GM23338 (cell line): ENCODE measurements around the gene ADAMTS14. TPM values are rescaled to one million over a fixed set of nuclear protein-coding genes. Genes with fewer than 3 reads are reported as not detected.

Experiments used
- ATAC-seq: fragments of 200-7000 bp; cut with Tn5 transposase; 3 replicates; pipeline ENCODE4 v1.9.1; 2020
- DNase-seq: peaks from one replicate; pipeline ENCODE4 v3.0.0-alpha.2; 2015; ENCODE audit warnings: low spot score
- H2AFZ ChIP-seq: fragments of 200-600 bp; sonication (generic); 2 replicates; pipeline ENCODE4 v1.8.0; 2016; ENCODE audit warnings: antibody characterized with exemption, mild to moderate bottlenecking, moderate library complexity
- H3F3A ChIP-seq: fragments of 200-600 bp; sonication (generic); replicated peaks from 2 replicates; pipeline ENCODE4 v1.8.0; 2017; ENCODE audit warnings: antibody characterized with exemption, mixed run types, low read depth
- H3K27ac ChIP-seq: fragments of 200-600 bp; sonication (generic); 2 replicates; pipeline ENCODE4 v1.6.1; 2016; ENCODE audit warnings: low read depth
- H3K27me3 ChIP-seq: fragments of 200-600 bp; sonication (generic); 2 replicates; pipeline ENCODE4 v1.8.0; 2016; ENCODE audit warnings: mild to moderate bottlenecking, mixed run types, moderate library complexity; ENCODE audit not compliant: insufficient read depth
- H3K36me3 ChIP-seq: fragments of 200-600 bp; sonication (generic); 2 replicates; pipeline ENCODE4 v1.8.0; 2016; ENCODE audit warnings: mild to moderate bottlenecking; ENCODE audit not compliant: insufficient read depth
- H3K4me1 ChIP-seq: fragments of 200-600 bp; sonication (generic); 2 replicates; pipeline ENCODE4 v1.8.0; 2016; ENCODE audit warnings: mild to moderate bottlenecking, moderate library complexity; ENCODE audit not compliant: insufficient read depth
- H3K4me2 ChIP-seq: fragments of 200-600 bp; sonication (generic); 2 replicates; pipeline ENCODE4 v1.7.1; 2017; ENCODE audit warnings: mixed run types
- H3K4me3 ChIP-seq: fragments of 200-600 bp; sonication (generic); 2 replicates; pipeline ENCODE4 v1.6.1; 2016; ENCODE audit warnings: mixed run types
- H3K79me2 ChIP-seq: fragments of 200-600 bp; sonication (generic); replicated peaks from 2 replicates; pipeline ENCODE4 v1.8.0; 2017; ENCODE audit warnings: mild to moderate bottlenecking; ENCODE audit not compliant: insufficient read depth
- H3K9me2 ChIP-seq: fragments of 200-600 bp; sonication (generic); 2 replicates; pipeline ENCODE4 v1.8.0; 2017; ENCODE audit not compliant: insufficient read depth
- H4K20me1 ChIP-seq: fragments of 200-600 bp; sonication (generic); replicated peaks from 2 replicates; pipeline ENCODE4 v1.8.0; 2017; ENCODE audit warnings: mild to moderate bottlenecking; ENCODE audit not compliant: insufficient read depth
- H3K27ac Mint-ChIP-seq: 2 replicates; pipeline ENCODE4 v1.8.0; 2020; ENCODE audit warnings: inconsistent platforms, mild to moderate bottlenecking, moderate library complexity, mixed read lengths
- H3K27me3 Mint-ChIP-seq: 3 replicates; pipeline ENCODE4 v1.8.0; 2022; ENCODE audit warnings: low read depth, mild to moderate bottlenecking, moderate library complexity, mixed read lengths, inconsistent platforms; ENCODE audit not compliant: insufficient read depth, poor library complexity
- H3K36me3 Mint-ChIP-seq: 3 replicates; pipeline ENCODE4 v1.8.0; 2021; ENCODE audit warnings: low read depth, mild to moderate bottlenecking, inconsistent platforms, moderate library complexity, mixed read lengths
- H3K4me1 Mint-ChIP-seq: 3 replicates; pipeline ENCODE4 v1.8.0; 2020; ENCODE audit warnings: mild to moderate bottlenecking, inconsistent platforms, mixed read lengths
- H3K4me3 Mint-ChIP-seq: 3 replicates; pipeline ENCODE4 v1.8.0; 2021; ENCODE audit warnings: moderate library complexity, mild to moderate bottlenecking, inconsistent platforms, mixed read lengths
- H3K9me3 Mint-ChIP-seq: 3 replicates; pipeline ENCODE4 v1.8.0; 2020; ENCODE audit warnings: moderate library complexity, mild to moderate bottlenecking, inconsistent platforms, mixed read lengths
- CREB1 ChIP-seq: fragments of 250-450 bp; sonication (Bioruptor Pico); IDR thresholded peaks from 2 replicates; pipeline ENCODE4 v1.5.0; 2020; ENCODE audit warnings: low read depth, mild to moderate bottlenecking, moderate library complexity
- ETS1 ChIP-seq: IDR thresholded peaks from 2 replicates; pipeline ENCODE4 v1.6.1; 2016; ENCODE audit warnings: antibody characterized with exemption
- EZH2 ChIP-seq: fragments of 200-600 bp; sonication (generic); IDR thresholded peaks from one replicate; pipeline ENCODE4 v1.8.0; 2017; ENCODE audit warnings: antibody characterized with exemption, mild to moderate bottlenecking, low read depth; ENCODE audit not compliant: unreplicated experiment
- EZH2phosphoT487 ChIP-seq: fragments of 200-600 bp; sonication (generic); IDR thresholded peaks from one replicate; pipeline ENCODE4 v1.8.1; 2018; ENCODE audit warnings: antibody characterized with exemption; ENCODE audit not compliant: unreplicated experiment
- JUNB ChIP-seq: IDR thresholded peaks from one replicate; pipeline ENCODE4 v1.6.1; 2016; ENCODE audit warnings: antibody characterized with exemption; ENCODE audit not compliant: unreplicated experiment
- NANOG ChIP-seq: IDR thresholded peaks from 2 replicates; pipeline ENCODE4 v1.6.1; 2016; ENCODE audit warnings: antibody characterized with exemption, borderline replicate concordance
- POLR2AphosphoS5 ChIP-seq: IDR thresholded peaks from 2 replicates; pipeline ENCODE4 v1.6.1; 2016; ENCODE audit warnings: antibody characterized with exemption, low read depth
- STAT1 ChIP-seq: IDR thresholded peaks from one replicate; pipeline ENCODE4 v1.6.1; 2016; ENCODE audit warnings: antibody characterized with exemption; ENCODE audit not compliant: unreplicated experiment
- ZNF114 ChIP-seq: fragments of 250-450 bp; sonication (Bioruptor Pico); IDR thresholded peaks from 2 replicates; pipeline ENCODE4 v1.5.0; 2020; ENCODE audit warnings: mild to moderate bottlenecking, moderate library complexity
- ZNF331 ChIP-seq: fragments of 250-450 bp; sonication (Bioruptor Pico); IDR thresholded peaks from 2 replicates; pipeline ENCODE4 v1.5.0; 2020; ENCODE audit warnings: low read depth, mild to moderate bottlenecking, moderate library complexity
- polyA plus RNA-seq: library from polyadenylated mRNA; unstranded; fragments of >200 nt; fragmentation: Nextera tagmentation; extraction: Ambion mirVana; gene quantifications from 2 replicates; pipeline ENCODE4 v1.2.1, GENCODE V29; 2016
- total RNA-seq: library from RNA; depleted of rRNA; stranded (reverse); fragments of >200 nt; shearing (Covaris generic); gene quantifications from 2 replicates; pipeline ENCODE4 v1.2.3, GENCODE V29; 2014
- TF ChIP-seq, protein P1 (sequence below), 2 experiments: fragments of 200-600 bp in 1 of 2; sonication (generic) in 1 of 2; conservative IDR thresholded peaks; 2 replicates each; pipeline versions ENCODE4 v1.5.1 to v1.6.1; 2016 to 2017; ENCODE audit warnings: antibody characterized with exemption in 2 of 2, low read depth in 2 of 2, mild to moderate bottlenecking in 2 of 2, moderate library complexity in 1 of 2
- TF ChIP-seq, protein P2 (sequence below): fragments of 250-450 bp; sonication (Bioruptor Pico); IDR thresholded peaks from 2 replicates; pipeline ENCODE4 v1.5.0; 2020; ENCODE audit warnings: mild to moderate bottlenecking, moderate library complexity
- TF ChIP-seq, protein P3 (sequence below): IDR thresholded peaks from one replicate; pipeline ENCODE4 v1.6.1; 2018; ENCODE audit warnings: antibody characterized with exemption; ENCODE audit not compliant: unreplicated experiment

The ADAMTS14 gene
- total and polyA plus RNA-seq, 2 experiments from 2014 or later: 1.9 to 2.1 TPM

- Histone ChIP-seq H3K36me3 (no peaks in the 10 kb centered on the region), H3K4me1 (peaks cover 13% of the 10 kb centered on the region), H3F3A (no peaks in the 10 kb centered on the region), H2AFZ (no peak overlapping the region), H3K4me2 (no peak overlapping the region), H4K20me1 (no peaks in the 10 kb centered on the region), H3K27ac (no peak overlapping the region), H3K79me2 (no peaks in the 10 kb centered on the region), H3K9me2 (peaks cover 19% of the 10 kb centered on the region), H3K4me3 (no peak overlapping the region), H3K27me3 (no peaks in the 10 kb centered on the region)
- Mint-ChIP-seq H3K4me3 (no peak overlapping the region), H3K9me3 (no peaks in the 10 kb centered on the region), H3K36me3 (no peaks in the 10 kb centered on the region), H3K27me3 (peaks cover 10% of the 10 kb centered on the region), H3K27ac (no peak overlapping the region), H3K4me1 (peaks cover 15% of the 10 kb centered on the region)
- no peak for TF ChIP-seq CREB1 (CRISPR knock-in tag)
- TF ChIP-seq JUNB: no peak
- TF ChIP-seq, protein P1, sequence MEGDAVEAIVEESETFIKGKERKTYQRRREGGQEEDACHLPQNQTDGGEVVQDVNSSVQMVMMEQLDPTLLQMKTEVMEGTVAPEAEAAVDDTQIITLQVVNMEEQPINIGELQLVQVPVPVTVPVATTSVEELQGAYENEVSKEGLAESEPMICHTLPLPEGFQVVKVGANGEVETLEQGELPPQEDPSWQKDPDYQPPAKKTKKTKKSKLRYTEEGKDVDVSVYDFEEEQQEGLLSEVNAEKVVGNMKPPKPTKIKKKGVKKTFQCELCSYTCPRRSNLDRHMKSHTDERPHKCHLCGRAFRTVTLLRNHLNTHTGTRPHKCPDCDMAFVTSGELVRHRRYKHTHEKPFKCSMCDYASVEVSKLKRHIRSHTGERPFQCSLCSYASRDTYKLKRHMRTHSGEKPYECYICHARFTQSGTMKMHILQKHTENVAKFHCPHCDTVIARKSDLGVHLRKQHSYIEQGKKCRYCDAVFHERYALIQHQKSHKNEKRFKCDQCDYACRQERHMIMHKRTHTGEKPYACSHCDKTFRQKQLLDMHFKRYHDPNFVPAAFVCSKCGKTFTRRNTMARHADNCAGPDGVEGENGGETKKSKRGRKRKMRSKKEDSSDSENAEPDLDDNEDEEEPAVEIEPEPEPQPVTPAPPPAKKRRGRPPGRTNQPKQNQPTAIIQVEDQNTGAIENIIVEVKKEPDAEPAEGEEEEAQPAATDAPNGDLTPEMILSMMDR (conservative IDR thresholded peaks at IDR 0.05; ENCODE audit: low read depth in 2 of 2): no peak
- TF ChIP-seq POLR2AphosphoS5: no peak
- TF ChIP-seq STAT1: no peak
- TF ChIP-seq ZNF331 (CRISPR knock-in tag): no peak
- TF ChIP-seq, protein P2, sequence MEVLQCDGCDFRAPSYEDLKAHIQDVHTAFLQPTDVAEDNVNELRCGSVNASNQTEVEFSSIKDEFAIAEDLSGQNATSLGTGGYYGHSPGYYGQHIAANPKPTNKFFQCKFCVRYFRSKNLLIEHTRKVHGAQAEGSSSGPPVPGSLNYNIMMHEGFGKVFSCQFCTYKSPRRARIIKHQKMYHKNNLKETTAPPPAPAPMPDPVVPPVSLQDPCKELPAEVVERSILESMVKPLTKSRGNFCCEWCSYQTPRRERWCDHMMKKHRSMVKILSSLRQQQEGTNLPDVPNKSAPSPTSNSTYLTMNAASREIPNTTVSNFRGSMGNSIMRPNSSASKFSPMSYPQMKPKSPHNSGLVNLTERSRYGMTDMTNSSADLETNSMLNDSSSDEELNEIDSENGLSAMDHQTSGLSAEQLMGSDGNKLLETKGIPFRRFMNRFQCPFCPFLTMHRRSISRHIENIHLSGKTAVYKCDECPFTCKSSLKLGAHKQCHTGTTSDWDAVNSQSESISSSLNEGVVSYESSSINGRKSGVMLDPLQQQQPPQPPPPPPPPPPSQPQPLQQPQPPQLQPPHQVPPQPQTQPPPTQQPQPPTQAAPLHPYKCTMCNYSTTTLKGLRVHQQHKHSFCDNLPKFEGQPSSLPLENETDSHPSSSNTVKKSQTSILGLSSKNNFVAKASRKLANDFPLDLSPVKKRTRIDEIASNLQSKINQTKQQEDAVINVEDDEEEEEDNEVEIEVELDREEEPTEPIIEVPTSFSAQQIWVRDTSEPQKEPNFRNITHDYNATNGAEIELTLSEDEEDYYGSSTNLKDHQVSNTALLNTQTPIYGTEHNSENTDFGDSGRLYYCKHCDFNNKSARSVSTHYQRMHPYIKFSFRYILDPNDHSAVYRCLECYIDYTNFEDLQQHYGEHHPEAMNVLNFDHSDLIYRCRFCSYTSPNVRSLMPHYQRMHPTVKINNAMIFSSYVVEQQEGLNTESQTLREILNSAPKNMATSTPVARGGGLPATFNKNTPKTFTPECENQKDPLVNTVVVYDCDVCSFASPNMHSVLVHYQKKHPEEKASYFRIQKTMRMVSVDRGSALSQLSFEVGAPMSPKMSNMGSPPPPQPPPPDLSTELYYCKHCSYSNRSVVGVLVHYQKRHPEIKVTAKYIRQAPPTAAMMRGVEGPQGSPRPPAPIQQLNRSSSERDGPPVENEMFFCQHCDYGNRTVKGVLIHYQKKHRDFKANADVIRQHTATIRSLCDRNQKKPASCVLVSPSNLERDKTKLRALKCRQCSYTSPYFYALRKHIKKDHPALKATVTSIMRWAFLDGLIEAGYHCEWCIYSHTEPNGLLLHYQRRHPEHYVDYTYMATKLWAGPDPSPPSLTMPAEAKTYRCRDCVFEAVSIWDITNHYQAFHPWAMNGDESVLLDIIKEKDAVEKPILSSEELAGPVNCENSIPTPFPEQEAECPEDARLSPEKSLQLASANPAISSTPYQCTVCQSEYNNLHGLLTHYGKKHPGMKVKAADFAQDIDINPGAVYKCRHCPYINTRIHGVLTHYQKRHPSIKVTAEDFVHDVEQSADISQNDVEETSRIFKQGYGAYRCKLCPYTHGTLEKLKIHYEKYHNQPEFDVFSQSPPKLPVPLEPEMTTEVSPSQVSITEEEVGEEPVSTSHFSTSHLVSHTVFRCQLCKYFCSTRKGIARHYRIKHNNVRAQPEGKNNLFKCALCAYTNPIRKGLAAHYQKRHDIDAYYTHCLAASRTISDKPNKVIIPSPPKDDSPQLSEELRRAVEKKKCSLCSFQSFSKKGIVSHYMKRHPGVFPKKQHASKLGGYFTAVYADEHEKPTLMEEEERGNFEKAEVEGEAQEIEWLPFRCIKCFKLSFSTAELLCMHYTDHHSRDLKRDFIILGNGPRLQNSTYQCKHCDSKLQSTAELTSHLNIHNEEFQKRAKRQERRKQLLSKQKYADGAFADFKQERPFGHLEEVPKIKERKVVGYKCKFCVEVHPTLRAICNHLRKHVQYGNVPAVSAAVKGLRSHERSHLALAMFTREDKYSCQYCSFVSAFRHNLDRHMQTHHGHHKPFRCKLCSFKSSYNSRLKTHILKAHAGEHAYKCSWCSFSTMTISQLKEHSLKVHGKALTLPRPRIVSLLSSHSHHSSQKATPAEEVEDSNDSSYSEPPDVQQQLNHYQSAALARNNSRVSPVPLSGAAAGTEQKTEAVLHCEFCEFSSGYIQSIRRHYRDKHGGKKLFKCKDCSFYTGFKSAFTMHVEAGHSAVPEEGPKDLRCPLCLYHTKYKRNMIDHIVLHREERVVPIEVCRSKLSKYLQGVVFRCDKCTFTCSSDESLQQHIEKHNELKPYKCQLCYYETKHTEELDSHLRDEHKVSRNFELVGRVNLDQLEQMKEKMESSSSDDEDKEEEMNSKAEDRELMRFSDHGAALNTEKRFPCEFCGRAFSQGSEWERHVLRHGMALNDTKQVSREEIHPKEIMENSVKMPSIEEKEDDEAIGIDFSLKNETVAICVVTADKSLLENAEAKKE (CRISPR knock-in tag): no peak
- no peak for TF ChIP-seq ETS1
- no peak for TF ChIP-seq NANOG
- TF ChIP-seq EZH2phosphoT487: no peak
- TF ChIP-seq EZH2: no peak
- no peak for TF ChIP-seq ZNF114 (CRISPR knock-in tag)
- TF ChIP-seq, protein P3, sequence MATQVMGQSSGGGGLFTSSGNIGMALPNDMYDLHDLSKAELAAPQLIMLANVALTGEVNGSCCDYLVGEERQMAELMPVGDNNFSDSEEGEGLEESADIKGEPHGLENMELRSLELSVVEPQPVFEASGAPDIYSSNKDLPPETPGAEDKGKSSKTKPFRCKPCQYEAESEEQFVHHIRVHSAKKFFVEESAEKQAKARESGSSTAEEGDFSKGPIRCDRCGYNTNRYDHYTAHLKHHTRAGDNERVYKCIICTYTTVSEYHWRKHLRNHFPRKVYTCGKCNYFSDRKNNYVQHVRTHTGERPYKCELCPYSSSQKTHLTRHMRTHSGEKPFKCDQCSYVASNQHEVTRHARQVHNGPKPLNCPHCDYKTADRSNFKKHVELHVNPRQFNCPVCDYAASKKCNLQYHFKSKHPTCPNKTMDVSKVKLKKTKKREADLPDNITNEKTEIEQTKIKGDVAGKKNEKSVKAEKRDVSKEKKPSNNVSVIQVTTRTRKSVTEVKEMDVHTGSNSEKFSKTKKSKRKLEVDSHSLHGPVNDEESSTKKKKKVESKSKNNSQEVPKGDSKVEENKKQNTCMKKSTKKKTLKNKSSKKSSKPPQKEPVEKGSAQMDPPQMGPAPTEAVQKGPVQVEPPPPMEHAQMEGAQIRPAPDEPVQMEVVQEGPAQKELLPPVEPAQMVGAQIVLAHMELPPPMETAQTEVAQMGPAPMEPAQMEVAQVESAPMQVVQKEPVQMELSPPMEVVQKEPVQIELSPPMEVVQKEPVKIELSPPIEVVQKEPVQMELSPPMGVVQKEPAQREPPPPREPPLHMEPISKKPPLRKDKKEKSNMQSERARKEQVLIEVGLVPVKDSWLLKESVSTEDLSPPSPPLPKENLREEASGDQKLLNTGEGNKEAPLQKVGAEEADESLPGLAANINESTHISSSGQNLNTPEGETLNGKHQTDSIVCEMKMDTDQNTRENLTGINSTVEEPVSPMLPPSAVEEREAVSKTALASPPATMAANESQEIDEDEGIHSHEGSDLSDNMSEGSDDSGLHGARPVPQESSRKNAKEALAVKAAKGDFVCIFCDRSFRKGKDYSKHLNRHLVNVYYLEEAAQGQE: no peak
- ATAC-seq (no peak), DNase-seq (no peak)
Observed at GRCh38 chr10:70805619-70806215, 133.4 kb downstream of the ADAMTS14 start.
